ENCODE results near the gene LONP2.

Gene LONP2

DNA sequence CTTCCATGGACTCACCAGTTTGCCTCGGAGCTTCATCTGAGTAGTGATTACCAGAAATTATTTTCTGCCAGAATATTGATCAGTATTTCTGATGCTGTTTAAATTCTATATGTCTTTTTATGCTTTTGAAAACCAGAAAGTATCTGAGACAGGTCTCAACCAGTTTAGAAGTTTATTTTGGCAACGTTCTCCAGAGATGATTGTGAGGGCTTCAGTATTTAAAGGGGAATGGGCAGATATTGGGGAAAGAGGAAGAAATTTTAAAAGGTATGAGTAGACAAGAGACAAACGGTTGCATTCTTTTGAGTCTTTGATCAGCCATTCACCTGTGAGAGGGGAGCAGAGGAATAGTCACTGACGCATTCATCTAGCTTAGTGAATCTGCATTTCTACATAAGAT, 47.7 kb downstream of the LONP2 start:
- no peak for TF ChIP-seq CTCF (IDR thresholded peaks at IDR 0.05; ENCODE audit: control extremely low read depth, extremely low read depth, low read depth, missing control alignments)
- ChIA-PET POLR2A (no interaction called here), CTCF (interaction anchor here (1.1 to 3.0 kb wide), 4 partner anchors 9 to 338 kb away, joined by 3 to 10 read pairs (median 7); no protein-coding TSS in a partner anchor)
- DNase-seq (ENCODE audit: extremely low spot score): no peak

- no peak for TF ChIP-seq CTCF (IDR thresholded peaks at IDR 0.05; ENCODE audit: control extremely low read depth, extremely low read depth, low read depth, missing control alignments)
- no peak for DNase-seq (ENCODE audit: extremely low spot score)
- ChIA-PET CTCF (interaction anchor here (1.1 to 3.0 kb wide), 3 partner anchors 10 to 338 kb away, joined by 3 to 10 read pairs (median 7); no protein-coding TSS in a partner anchor), POLR2A (no interaction called here)
These were observed 48.4 kb downstream of the LONP2 start for GRCh38 chr16:48292452-48292851.

DNA sequence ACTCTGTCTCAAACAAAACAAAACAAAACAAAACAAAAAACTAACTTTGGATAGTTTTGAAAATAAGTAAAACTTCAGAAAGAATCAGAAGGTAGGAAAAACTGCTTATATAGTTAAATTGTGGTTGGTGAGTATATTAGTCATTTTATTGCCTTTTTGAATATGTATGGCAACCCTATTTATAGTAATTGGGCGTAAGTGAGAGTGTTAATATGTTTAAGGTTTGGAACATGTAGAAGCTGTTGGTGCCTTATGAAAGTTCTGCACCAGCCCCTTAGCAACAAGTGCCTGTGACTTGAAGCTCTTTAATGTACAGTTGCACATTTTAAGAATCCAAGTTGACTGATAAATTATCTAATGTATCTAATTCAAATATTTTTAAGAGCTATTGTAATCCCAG, 50.6 kb downstream of the LONP2 start:
- ChIA-PET POLR2A (no interaction called here), CTCF (no interaction called here)
- no peak for TF ChIP-seq CTCF (IDR thresholded peaks at IDR 0.05; ENCODE audit: control extremely low read depth, extremely low read depth, low read depth, missing control alignments)
- no peak for DNase-seq (ENCODE audit: extremely low spot score)

DNA sequence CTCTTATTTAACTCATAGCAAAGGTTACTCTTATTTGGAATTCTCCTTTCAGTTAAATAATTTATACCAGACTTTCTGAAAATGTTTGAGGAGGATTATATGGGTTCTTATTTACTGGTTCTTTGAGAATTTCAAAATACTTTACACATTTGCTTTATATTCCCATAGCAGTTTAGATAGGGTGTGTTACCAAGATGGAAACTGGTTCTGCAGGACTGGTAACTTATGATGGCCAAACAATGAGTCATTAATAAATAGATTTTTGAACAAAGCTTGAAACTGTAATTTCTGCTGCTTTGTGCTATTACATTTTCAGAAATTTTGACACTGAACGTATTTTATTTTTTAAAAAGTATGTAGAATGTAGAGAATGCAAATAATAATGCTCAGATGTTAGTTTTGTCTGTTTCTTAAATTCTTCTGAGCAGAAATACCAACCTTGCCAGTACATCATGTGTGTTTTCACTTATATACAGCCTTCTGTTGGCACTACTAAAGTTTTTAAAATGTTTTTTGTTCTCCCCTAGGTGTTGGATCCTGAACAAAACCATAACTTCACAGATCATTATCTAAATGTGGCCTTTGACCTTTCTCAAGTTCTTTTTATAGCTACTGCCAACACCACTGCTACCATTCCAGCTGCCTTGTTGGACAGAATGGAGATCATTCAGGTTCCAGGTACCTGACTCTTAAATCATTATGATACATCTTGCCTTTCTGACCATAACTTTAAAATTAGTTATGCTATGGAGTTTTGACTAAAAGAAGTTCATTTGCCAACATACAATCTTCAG, 51.6 kb downstream of the LONP2 start:
- ChIA-PET POLR2A (no interaction called here), CTCF (interaction anchor here (1.2 kb wide), 1 partner anchor 17 kb away, joined by 3 read pairs; no protein-coding TSS in a partner anchor)
- no peak for DNase-seq (ENCODE audit: extremely low spot score)
- no peak for TF ChIP-seq CTCF (IDR thresholded peaks at IDR 0.05; ENCODE audit: control extremely low read depth, extremely low read depth, low read depth, missing control alignments)

DNA sequence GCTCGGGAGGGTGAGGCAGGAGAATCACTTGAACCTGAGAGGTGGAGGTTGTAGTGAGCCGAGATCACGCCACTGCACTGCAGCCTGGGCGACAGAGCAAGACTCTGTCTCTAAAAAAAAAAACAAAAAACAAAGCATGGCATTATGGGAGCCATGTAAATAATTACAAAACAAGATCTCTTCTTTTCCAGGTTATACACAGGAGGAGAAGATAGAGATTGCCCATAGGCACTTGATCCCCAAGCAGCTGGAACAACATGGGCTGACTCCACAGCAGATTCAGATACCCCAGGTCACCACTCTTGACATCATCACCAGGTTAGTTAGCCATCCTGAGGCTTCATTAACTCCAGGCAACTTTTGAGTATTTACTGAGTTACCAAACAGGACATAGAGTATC, 55.4 kb downstream of the LONP2 start:
- DNase-seq (ENCODE audit: extremely low spot score): no peak
- ChIA-PET POLR2A (no interaction called here), CTCF (interaction anchor here (1.4 to 2.2 kb wide), 2 partner anchors 9 to 331 kb away, joined by 3 to 8 read pairs; no protein-coding TSS in a partner anchor)
- TF ChIP-seq CTCF (IDR thresholded peaks at IDR 0.05; ENCODE audit: control extremely low read depth, extremely low read depth, low read depth, missing control alignments): no peak

- ChIA-PET POLR2A (no interaction called here), CTCF (interaction anchor here (1.4 to 2.9 kb wide), 3 partner anchors 10 to 330 kb away, joined by 3 to 10 read pairs (median 8); no protein-coding TSS in a partner anchor)
- TF ChIP-seq CTCF (IDR thresholded peaks at IDR 0.05; ENCODE audit: control extremely low read depth, extremely low read depth, low read depth, missing control alignments): no peak
- DNase-seq (ENCODE audit: extremely low spot score): no peak
These were observed 56.3 kb downstream of the LONP2 start for GRCh38 chr16:48300391-48300856.
